ENCODE data around the gene PTCHD1. TPM values are rescaled to one million over a fixed set of nuclear protein-coding genes. Genes with fewer than 3 reads are reported as not detected.

PTCHD1 gene
- total and polyA plus RNA-seq, 2 of the 4 experiments (the other 2 are of a cell fraction) = not detected

DNA sequence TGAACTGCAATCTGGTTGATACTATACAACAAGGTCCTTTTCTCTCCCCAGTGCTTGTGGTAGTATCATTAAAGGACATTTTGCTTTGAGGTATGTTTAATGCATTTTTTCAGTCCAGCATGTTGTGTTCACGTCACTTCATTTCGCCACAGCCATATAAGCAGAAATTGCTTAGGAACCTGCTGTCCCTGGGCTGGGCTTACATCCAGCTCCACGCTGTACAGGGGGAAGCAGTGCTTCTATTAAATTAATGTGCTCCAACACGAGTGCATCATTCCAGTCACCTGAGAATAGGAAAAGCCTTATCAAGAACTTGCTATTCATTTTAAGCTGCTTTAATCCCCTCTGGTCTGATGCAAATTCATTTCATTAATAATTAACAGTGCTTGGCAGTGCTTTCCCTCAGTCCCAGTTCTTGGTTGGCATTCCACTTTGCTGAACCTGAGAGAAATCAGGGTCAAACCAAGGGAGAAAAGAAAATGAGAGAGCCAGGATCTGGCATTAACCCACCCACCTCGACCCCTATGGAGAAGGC lies 47.4 kb upstream of the PTCHD1 start:
- H3K4me3 ChIP-seq (ENCODE audit: insufficient read depth, low read depth, low read length) = no peak overlapping the region

More for the DNA sequence above, 47.4 kb upstream of the PTCHD1 start:
- intact Hi-C loops (cut with micrococcal nuclease) (no loop called here), dilution Hi-C loops (cut with HindIII; ENCODE audit: low sequenced_read_pairs, unreplicated experiment) (no loop called here), in situ Hi-C loops (cut with MboI; ENCODE audit: low sequenced_read_pairs) (no loop called here)
- Histone ChIP-seq H3K18ac (ENCODE audit: low read depth, low read length) (no peak overlapping the region), H2BK120ac (ENCODE audit: low read depth, low read length) (no peak overlapping the region), H3K9ac (ENCODE audit: low read depth, low read length) (no peak overlapping the region), H2AK9ac (replicated peaks; ENCODE audit: low read depth, low read length, poor library complexity) (no peak overlapping the region), H3K4me1 (ENCODE audit: control insufficient read depth, insufficient read depth, low read length) (no peaks in the 10 kb centered on the region), H3K23ac (ENCODE audit: low read depth, low read length) (no peak overlapping the region), H4K91ac (ENCODE audit: insufficient read depth, low read depth, low read length) (no peak overlapping the region), H3K27me3 (ENCODE audit: control insufficient read depth, insufficient read depth, low read length) (no peaks in the 10 kb centered on the region), H4K20me1 (ENCODE audit: insufficient read depth, low read length) (no peaks in the 10 kb centered on the region), H3K4ac (ENCODE audit: low read depth, low read length) (no peak overlapping the region), H3K9me3 (ENCODE audit: control insufficient read depth, insufficient read depth, low read length) (no peaks in the 10 kb centered on the region), H2BK5ac (ENCODE audit: low read depth, low read length, poor library complexity, severe bottlenecking) (no peak overlapping the region), H3K4me2 (ENCODE audit: low read depth, low read length) (no peak overlapping the region), H4K5ac (ENCODE audit: low read depth, low read length) (no peak overlapping the region), H2AK5ac (ENCODE audit: low read depth, low read length) (no peak overlapping the region), H3K56ac (ENCODE audit: extremely low read depth, insufficient read depth, low read length) (no peak overlapping the region), H2BK20ac (ENCODE audit: low read depth, low read length) (no peak overlapping the region), H3K36me3 (ENCODE audit: control insufficient read depth, insufficient read depth, low read length) (no peaks in the 10 kb centered on the region), H2AFZ (replicated peaks; ENCODE audit: low read length, poor library complexity) (no peak overlapping the region), H3K27ac (ENCODE audit: insufficient read depth, low read length) (no peak overlapping the region), H4K8ac (ENCODE audit: low read depth in 2 of 2, low read length in 2 of 2) (no peak overlapping the region), H3K14ac (replicated peaks; ENCODE audit: low read depth, low read length) (no peak overlapping the region), H3K79me1 (ENCODE audit: low read depth in 1 of 2, low read length in 2 of 2) (no peaks in the 10 kb centered on the region), H2BK15ac (ENCODE audit: low read depth, low read length) (no peak overlapping the region), H3K9me1 (ENCODE audit: insufficient read depth, low read length) (no peaks in the 10 kb centered on the region)
- DNase-seq (no peak), ATAC-seq (ENCODE audit: low read depth) (no peak)
- TF ChIP-seq RFX5 (IDR thresholded peaks at IDR 0.05; ENCODE audit: low read depth, low read length) (no peak), BHLHE40 (IDR thresholded peaks at IDR 0.05; ENCODE audit: low read depth, low read length) (no peak), POLR2A (IDR thresholded peaks at IDR 0.05; ENCODE audit: low read depth, low read length) (no peak), MXI1 (IDR thresholded peaks at IDR 0.05; ENCODE audit: borderline replicate concordance, low read depth, low read length) (no peak), NFE2L2 (IDR thresholded peaks at IDR 0.05; ENCODE audit: low read depth, low read length) (no peak), MAZ (IDR thresholded peaks at IDR 0.05; ENCODE audit: borderline replicate concordance, low read depth, low read length) (no peak), RCOR1 (IDR thresholded peaks at IDR 0.05; ENCODE audit: insufficient replicate concordance, low read length) (no peak), FOS (IDR thresholded peaks at IDR 0.05; ENCODE audit: low read depth, low read length) (no peak), SMC3 (IDR thresholded peaks at IDR 0.05; ENCODE audit: low read depth, low read length) (no peak), MAFK (IDR thresholded peaks at IDR 0.05; ENCODE audit: low read depth, low read length) (no peak), RAD21 (IDR thresholded peaks at IDR 0.05; ENCODE audit: low read length) (no peak), CEBPB (IDR thresholded peaks at IDR 0.05; ENCODE audit: low read depth, low read length) (no peak), CHD1 (IDR thresholded peaks at IDR 0.05; ENCODE audit: low read depth, low read length) (no peak)
- TF ChIP-seq, protein P1, sequence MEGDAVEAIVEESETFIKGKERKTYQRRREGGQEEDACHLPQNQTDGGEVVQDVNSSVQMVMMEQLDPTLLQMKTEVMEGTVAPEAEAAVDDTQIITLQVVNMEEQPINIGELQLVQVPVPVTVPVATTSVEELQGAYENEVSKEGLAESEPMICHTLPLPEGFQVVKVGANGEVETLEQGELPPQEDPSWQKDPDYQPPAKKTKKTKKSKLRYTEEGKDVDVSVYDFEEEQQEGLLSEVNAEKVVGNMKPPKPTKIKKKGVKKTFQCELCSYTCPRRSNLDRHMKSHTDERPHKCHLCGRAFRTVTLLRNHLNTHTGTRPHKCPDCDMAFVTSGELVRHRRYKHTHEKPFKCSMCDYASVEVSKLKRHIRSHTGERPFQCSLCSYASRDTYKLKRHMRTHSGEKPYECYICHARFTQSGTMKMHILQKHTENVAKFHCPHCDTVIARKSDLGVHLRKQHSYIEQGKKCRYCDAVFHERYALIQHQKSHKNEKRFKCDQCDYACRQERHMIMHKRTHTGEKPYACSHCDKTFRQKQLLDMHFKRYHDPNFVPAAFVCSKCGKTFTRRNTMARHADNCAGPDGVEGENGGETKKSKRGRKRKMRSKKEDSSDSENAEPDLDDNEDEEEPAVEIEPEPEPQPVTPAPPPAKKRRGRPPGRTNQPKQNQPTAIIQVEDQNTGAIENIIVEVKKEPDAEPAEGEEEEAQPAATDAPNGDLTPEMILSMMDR (conservative IDR thresholded peaks at IDR 0.05; ENCODE audit: low read depth, low read length) = no peak
- TF ChIP-seq, protein P2, sequence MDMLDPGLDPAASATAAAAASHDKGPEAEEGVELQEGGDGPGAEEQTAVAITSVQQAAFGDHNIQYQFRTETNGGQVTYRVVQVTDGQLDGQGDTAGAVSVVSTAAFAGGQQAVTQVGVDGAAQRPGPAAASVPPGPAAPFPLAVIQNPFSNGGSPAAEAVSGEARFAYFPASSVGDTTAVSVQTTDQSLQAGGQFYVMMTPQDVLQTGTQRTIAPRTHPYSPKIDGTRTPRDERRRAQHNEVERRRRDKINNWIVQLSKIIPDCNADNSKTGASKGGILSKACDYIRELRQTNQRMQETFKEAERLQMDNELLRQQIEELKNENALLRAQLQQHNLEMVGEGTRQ (IDR thresholded peaks at IDR 0.05; ENCODE audit: low read depth, low read length) = no peak
- TF ChIP-seq, protein P3, sequence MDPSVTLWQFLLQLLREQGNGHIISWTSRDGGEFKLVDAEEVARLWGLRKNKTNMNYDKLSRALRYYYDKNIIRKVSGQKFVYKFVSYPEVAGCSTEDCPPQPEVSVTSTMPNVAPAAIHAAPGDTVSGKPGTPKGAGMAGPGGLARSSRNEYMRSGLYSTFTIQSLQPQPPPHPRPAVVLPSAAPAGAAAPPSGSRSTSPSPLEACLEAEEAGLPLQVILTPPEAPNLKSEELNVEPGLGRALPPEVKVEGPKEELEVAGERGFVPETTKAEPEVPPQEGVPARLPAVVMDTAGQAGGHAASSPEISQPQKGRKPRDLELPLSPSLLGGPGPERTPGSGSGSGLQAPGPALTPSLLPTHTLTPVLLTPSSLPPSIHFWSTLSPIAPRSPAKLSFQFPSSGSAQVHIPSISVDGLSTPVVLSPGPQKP (IDR thresholded peaks at IDR 0.05; ENCODE audit: borderline replicate concordance, low read depth, low read length) = no peak
- ChIA-PET POLR2A (ENCODE audit: unreplicated experiment) (no interaction called here), CTCF (interaction anchor here (0.7 kb wide), 1 partner anchor 10 kb away, joined by 5 read pairs; no protein-coding TSS in a partner anchor)
- 0% methylated on average over 1 of the region's 5 CpGs; no CpG with 5 or more reads in 1 of the 2 experiments for WGBS, 2 experiments (ENCODE audit: extremely low coverage in 2 of 2, insufficient read length in 1 of 2)
- BruUV-seq (replicated peaks) = no TSS peak
